ENCODE data around the gene USP24.
A peak's percentile ranks its signal among the peaks of the same experiment; 100 is the strongest.

The USP24 gene

GRCh38 chr1:55156093-55156492, 59.1 kb downstream of the USP24 start:
- no peak for DNase-seq (ENCODE audit: low read depth)

GRCh38 chr1:55155522-55155921, 59.6 kb downstream of the USP24 start:
- no peak for DNase-seq (ENCODE audit: low read depth)

- DNase-seq (ENCODE audit: low read depth) = no peak
These were observed 60.5 kb downstream of the USP24 start for GRCh38 chr1:55154616-55155015.

GRCh38 chr1:55153031-55153430, 62.1 kb downstream of the USP24 start:
- no peak for DNase-seq (ENCODE audit: low read depth)

GRCh38 chr1:55150880-55151588, 64.1 kb downstream of the USP24 start:
- no peak for DNase-seq (ENCODE audit: low read depth)

GRCh38 chr1:55148676-55149075, 66.5 kb downstream of the USP24 start:
- DNase-seq (ENCODE audit: low read depth) = no peak

- no peak for DNase-seq (ENCODE audit: low read depth)
These were observed 67.6 kb downstream of the USP24 start for GRCh38 chr1:55147524-55147923.

- no peak for DNase-seq (ENCODE audit: low read depth)
These were observed 68.4 kb downstream of the USP24 start for GRCh38 chr1:55146781-55147180.

- no peak for DNase-seq (ENCODE audit: low read depth)
These were observed 70.3 kb downstream of the USP24 start for GRCh38 chr1:55144886-55145285.

- DNase-seq (ENCODE audit: low read depth) = no peak
These were observed 71.5 kb downstream of the USP24 start for GRCh38 chr1:55143684-55144083.

- no peak for DNase-seq (ENCODE audit: low read depth)
These were observed 73.8 kb downstream of the USP24 start for GRCh38 chr1:55141295-55141893.

- DNase-seq (ENCODE audit: low read depth) = peak; percentile 43
These were observed 74.6 kb downstream of the USP24 start for GRCh38 chr1:55140546-55140983.

GRCh38 chr1:55140137-55140536, 75.0 kb downstream of the USP24 start:
- DNase-seq (ENCODE audit: low read depth) = no peak

- DNase-seq (ENCODE audit: low read depth) = no peak
These were observed 76.3 kb downstream of the USP24 start for GRCh38 chr1:55138823-55139222.

GRCh38 chr1:55134152-55134808, 80.9 kb downstream of the USP24 start:
- no peak for DNase-seq (ENCODE audit: low read depth)

GRCh38 chr1:55131801-55132200, 83.4 kb downstream of the USP24 start:
- DNase-seq (ENCODE audit: low read depth) = no peak

GRCh38 chr1:55131218-55131617, 83.9 kb downstream of the USP24 start:
- no peak for DNase-seq (ENCODE audit: low read depth)

- DNase-seq (ENCODE audit: low read depth) = no peak
These were observed 85.9 kb downstream of the USP24 start for GRCh38 chr1:55129194-55129728.

- no peak for DNase-seq (ENCODE audit: low read depth)
These were observed 86.7 kb downstream of the USP24 start for GRCh38 chr1:55128418-55128995.

GRCh38 chr1:55127827-55128343, 87.3 kb downstream of the USP24 start:
- no peak for DNase-seq (ENCODE audit: low read depth)

- DNase-seq (ENCODE audit: low read depth) = no peak
These were observed 90.7 kb downstream of the USP24 start for GRCh38 chr1:55124470-55124869.

- DNase-seq (ENCODE audit: low read depth) = no peak
These were observed 94.6 kb downstream of the USP24 start for GRCh38 chr1:55120538-55120937.
